ENCODE measurements around the gene LARGE1. TPM values are rescaled to one million over a fixed set of nuclear protein-coding genes. Genes with fewer than 3 reads are reported as not detected.

LARGE1 gene
- total RNA-seq, 2 donors from 2014 or later, result 29.5 to 42.1 TPM

DNA sequence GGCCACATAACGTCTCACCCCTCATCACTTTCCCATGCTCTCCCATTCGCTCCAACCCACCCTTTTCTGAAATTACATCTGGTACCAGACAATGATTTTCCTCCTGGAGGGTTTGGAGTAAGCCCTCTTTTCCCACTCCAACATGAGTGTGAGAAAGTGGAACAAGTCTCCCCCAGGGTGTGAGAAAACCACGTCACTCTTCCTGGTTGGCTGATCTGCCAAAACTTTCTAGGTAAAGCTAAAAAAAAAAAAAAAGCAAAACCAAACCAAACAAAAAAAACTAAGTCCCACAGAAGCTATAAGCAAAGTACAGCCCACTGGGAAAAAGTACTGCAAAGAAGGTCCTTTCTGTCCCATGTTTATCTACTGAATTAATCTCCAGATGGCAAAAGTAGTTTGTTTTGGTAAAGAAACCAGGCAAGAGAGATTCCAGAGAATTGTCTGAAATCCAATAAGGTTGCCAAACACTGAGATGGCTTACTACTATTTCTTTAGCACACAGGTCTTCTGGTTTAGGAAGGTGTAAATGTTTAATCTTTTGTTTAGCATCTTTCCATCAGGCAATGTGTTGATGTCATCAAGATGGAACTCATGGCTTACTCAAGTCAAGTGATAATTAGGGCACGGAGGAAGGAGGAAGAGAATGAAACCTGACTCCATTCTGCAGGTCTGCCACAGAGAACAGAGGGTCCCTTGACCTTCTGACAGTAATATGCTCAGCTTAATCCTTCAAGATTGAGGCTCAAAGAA is 395.6 kb downstream of the LARGE1 start:
- Histone ChIP-seq H3K36me3 (no peaks in the 10 kb centered on the region), H3K27ac (no peak overlapping the region), H3K4me3 (no peak overlapping the region), H3K4me1 (ENCODE audit: control insufficient read depth in 1 of 2, low read depth in 2 of 2) (no peaks in the 10 kb centered on the region), H3K27me3 (replicated peaks; ENCODE audit: insufficient read depth) (no peaks in the 10 kb centered on the region), H3K9me3 (no peaks in the 10 kb centered on the region)
- ATAC-seq (ENCODE audit: insufficient number of reproducible peaks, low FRiP score, low read depth) (no peak), DNase-seq (ENCODE audit: low spot score) (no peak)
- TF ChIP-seq, protein P1, sequence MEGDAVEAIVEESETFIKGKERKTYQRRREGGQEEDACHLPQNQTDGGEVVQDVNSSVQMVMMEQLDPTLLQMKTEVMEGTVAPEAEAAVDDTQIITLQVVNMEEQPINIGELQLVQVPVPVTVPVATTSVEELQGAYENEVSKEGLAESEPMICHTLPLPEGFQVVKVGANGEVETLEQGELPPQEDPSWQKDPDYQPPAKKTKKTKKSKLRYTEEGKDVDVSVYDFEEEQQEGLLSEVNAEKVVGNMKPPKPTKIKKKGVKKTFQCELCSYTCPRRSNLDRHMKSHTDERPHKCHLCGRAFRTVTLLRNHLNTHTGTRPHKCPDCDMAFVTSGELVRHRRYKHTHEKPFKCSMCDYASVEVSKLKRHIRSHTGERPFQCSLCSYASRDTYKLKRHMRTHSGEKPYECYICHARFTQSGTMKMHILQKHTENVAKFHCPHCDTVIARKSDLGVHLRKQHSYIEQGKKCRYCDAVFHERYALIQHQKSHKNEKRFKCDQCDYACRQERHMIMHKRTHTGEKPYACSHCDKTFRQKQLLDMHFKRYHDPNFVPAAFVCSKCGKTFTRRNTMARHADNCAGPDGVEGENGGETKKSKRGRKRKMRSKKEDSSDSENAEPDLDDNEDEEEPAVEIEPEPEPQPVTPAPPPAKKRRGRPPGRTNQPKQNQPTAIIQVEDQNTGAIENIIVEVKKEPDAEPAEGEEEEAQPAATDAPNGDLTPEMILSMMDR (IDR thresholded peaks at IDR 0.05), result no peak

DNA sequence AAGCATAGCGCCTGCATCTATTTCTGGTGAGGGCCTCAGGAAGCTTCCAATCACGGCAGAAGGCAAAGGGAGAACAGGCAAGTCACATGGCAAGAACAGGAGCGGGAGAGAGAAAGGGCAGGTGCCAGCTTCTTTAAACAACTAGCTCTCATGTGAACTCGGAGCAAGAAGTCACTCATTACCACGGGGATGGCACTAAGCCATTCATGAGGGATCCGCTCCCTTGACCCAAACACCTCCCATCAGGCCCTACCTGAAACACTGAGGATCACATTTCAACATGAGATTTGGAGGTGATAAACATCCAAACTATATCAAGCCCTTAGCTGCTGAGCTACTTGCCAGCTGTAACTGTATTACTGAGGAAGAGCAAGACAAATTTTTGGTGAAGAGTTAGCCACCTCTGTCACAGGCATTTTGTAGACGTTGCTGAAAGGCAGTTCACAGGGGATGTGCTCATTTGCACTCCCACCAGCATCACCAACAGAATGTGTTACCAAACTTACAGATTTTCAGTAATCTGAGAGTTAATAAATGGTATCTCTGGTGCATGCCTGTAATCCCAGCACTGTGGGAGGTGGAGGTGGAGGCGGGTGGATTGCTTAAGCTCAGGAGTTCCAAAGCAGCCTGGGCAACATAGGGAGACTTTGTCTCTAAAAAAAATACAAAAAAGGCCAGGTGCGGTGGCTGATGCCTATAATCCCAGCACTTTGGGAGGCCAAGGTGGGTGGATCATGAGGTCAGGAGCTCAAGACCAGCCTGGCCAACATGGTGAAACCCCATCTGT is 398.2 kb downstream of the LARGE1 start:
- H3K27me3 ChIP-seq (replicated peaks; ENCODE audit: insufficient read depth), result no peaks in the 10 kb centered on the region
- no peak overlapping the region for H3K27ac ChIP-seq
- no peak overlapping the region for H3K4me3 ChIP-seq
- TF ChIP-seq, protein P1 (IDR thresholded peaks at IDR 0.05), result no peak
- H3K9me3 ChIP-seq, result no peaks in the 10 kb centered on the region
- H3K36me3 ChIP-seq, result no peaks in the 10 kb centered on the region
- DNase-seq (ENCODE audit: low spot score) (no peak), ATAC-seq (ENCODE audit: insufficient number of reproducible peaks, low FRiP score, low read depth) (no peak)
- no peaks in the 10 kb centered on the region for H3K4me1 ChIP-seq (ENCODE audit: control insufficient read depth in 1 of 2, low read depth in 2 of 2)

DNA sequence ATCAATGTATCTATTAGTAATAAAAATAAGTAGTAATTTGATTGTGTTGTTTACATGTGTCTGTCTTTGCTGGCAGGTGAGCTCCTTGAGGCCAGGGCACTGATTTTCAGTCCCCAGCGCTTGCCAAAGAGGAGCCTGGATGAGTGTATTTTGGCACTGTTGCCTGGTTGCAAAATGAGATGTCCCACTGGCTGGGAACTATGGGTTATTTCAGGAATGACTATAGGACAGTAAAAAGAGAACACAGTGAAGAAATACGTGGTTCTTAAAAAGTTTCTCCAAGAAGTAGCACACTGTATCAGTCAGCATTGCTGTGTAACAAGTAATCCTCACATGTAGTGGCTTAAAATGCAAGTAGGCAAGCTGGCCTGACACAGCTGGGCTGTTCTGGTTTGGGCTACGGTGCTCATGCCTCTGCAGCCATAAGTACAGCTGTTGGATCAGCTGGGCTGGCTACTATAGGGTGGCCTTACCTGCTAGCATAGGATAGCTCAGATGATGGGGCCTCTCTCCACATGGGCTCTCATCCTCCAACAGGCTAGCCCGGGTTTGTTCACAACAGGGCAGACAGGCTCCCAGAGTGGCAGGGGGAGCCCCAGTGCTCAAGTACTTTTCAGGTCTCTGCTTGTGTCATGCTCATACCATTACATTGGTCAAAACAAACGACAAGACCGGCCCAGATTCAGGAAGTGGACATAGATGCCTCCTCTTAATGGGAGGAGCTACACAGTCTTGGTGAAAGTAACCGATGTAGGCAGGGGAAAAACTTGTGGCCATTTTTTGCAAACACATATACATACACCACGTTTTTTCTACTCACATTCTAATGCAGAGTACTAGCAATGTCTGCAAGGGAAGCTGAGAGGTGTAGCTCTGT is 399.1 kb downstream of the LARGE1 start:
- no peaks in the 10 kb centered on the region for H3K4me1 ChIP-seq (ENCODE audit: control insufficient read depth in 1 of 2, low read depth in 2 of 2)
- no peaks in the 10 kb centered on the region for H3K27me3 ChIP-seq (replicated peaks; ENCODE audit: insufficient read depth)
- no peak overlapping the region for H3K27ac ChIP-seq
- no peak overlapping the region for H3K4me3 ChIP-seq
- TF ChIP-seq, protein P1 (IDR thresholded peaks at IDR 0.05), result no peak
- no peaks in the 10 kb centered on the region for H3K9me3 ChIP-seq
- H3K36me3 ChIP-seq, result no peaks in the 10 kb centered on the region
- ATAC-seq (ENCODE audit: insufficient number of reproducible peaks, low FRiP score, low read depth) (no peak), DNase-seq (ENCODE audit: low spot score) (no peak)

DNA sequence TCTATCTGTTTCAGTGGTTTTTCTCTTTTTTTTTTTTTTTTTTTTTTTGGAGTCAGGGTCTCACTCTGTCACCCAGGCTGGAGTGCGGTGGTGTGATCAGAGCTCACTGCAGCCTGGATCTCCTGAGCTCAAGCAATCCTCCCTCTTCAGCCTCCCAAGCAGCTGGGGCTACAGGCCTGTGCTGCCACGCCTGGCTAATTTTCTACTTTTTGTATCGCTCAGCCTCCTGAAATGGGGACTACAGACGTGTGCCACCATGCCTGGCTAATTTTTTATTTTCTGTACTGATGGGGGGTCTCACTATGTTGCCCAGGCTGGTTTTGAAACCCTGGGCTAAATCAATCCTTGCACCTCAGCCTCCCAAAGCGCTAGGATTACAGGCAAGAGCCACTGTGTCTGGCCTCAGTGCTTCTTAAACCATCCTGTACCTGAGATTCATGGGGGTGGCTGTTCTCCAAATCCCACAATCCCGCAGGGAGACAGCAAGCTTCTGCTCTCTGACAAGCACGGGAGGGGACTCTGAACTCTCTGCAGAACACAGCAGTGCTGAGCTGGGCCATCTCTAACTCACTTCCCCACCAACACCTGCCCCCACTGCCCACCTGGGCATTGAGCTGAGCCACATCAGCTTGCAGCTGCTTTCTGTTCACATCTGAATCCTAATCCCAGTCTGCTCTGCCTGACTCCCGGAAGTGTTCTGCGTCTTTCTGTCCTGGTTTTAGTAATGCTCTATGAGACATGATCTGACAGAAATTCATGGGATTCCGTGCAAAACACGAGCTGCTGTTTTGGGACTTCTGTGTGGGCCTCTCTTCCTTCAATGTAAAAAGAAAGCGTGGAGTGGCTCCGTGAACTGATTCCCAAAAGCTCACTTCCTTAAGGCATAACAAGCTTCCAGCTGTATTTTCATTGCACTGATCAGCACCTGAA is 400.0 kb downstream of the LARGE1 start:
- ATAC-seq (ENCODE audit: insufficient number of reproducible peaks, low FRiP score, low read depth) (no peak), DNase-seq (ENCODE audit: low spot score) (no peak)
- Histone ChIP-seq H3K9me3 (no peaks in the 10 kb centered on the region), H3K4me1 (ENCODE audit: control insufficient read depth in 1 of 2, low read depth in 2 of 2) (no peaks in the 10 kb centered on the region), H3K27ac (no peak overlapping the region), H3K27me3 (replicated peaks; ENCODE audit: insufficient read depth) (no peaks in the 10 kb centered on the region), H3K36me3 (no peaks in the 10 kb centered on the region), H3K4me3 (no peak overlapping the region)
- TF ChIP-seq, protein P1 (IDR thresholded peaks at IDR 0.05), result no peak
